Glomerular visceral epithelial cell (primary cell): ENCODE measurements around the gene ANKRD24.
"Not testable (repeated sequence)": the region's sequence is repeated elsewhere in the genome, so short reads cannot be mapped to it uniquely, and the experiment has no call there.

Experiments used
- DNase-seq: peaks from one replicate; pipeline ENCODE4 v3.0.0-alpha.2; 2016; ENCODE audit errors: extremely low spot score

The ANKRD24 gene

GRCh38 chr19:4182084-4182810 is at the start of gene ANKRD24, which contains the start of gene SIRT6:
TSS of gene ANKRD24 (plus strand) at chr19:4182689. CDS start at chr19:4186426, 3,737 bp downstream.
TSS of gene SIRT6 (minus strand) at chr19:4182563. CDS start at chr19:4182539, 24 bp downstream.
- peak; percentile 95 for DNase-seq

GRCh38 chr19:4134351-4134750 is 48.1 kb upstream of the ANKRD24 start:
- no peak for DNase-seq

DNA sequence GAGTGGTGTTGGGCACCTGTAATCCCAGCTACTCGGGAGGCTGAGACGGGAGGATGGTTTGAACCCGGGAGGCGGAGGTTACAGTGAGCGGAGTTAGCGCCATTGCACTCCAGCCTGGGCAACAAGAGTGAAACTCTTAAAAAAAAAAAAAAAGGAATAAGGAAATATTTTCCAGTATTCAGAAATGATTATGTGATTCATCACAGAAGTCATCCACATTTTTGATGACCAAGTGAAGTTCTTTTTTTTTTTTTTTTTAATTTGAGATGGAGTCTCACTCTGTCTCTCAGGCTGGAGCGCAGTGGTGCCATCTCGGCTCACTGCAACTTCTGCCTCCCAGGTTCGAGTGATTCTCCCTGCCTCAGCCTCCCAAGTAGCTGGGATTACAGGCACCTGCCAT is 47.1 kb upstream of the ANKRD24 start:
- DNase-seq, result not testable (repeated sequence)

DNA sequence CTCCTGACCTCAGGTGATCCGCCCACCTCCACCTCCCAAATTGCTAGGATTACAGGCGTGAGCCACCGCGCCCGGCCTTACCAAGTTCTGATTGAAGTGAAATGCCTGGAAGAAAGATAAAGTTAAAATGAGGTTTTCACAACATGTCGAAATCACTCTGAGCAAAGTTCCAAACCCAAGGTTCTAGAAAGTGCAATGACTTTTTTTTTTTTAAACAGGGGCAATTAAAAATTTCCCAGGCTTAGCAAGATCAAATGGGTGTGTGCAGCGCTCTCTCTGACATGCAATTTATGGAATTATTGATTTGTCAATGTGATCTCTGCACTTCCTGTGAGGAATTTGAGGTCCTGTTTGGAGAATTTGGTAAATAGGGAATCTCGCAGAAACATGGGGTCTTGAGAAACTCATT is 45.8 kb upstream of the ANKRD24 start:
- DNase-seq, result no peak

DNA sequence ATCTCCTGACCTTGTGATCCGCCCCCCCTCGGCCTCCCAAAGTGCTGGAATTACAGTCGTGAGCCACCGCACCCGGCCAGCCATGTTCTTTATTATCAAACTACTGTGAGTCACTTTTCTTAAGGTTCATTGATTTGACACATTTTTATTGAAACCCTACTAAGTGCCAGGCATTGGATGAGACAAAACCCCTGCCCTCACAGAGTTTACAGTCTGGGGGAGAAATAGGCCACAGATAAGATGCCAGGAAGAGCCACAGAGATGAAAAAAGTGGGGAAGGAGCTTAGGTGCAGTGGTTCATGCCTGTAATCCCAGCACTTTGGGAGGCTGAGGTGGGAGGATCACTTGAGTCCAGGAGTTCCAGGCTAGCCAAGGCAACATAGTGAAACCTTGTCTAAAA is 44.0 kb upstream of the ANKRD24 start:
- no peak for DNase-seq

GRCh38 chr19:4139614-4140236 is 42.8 kb upstream of the ANKRD24 start:
- DNase-seq, result peak; percentile 72

- DNase-seq, result peak; percentile 61
Measured at GRCh38 chr19:4140237-4140711, 42.2 kb upstream of the ANKRD24 start.

- DNase-seq, result not testable (repeated sequence)
Measured at GRCh38 chr19:4142916-4143315, 39.6 kb upstream of the ANKRD24 start.

DNA sequence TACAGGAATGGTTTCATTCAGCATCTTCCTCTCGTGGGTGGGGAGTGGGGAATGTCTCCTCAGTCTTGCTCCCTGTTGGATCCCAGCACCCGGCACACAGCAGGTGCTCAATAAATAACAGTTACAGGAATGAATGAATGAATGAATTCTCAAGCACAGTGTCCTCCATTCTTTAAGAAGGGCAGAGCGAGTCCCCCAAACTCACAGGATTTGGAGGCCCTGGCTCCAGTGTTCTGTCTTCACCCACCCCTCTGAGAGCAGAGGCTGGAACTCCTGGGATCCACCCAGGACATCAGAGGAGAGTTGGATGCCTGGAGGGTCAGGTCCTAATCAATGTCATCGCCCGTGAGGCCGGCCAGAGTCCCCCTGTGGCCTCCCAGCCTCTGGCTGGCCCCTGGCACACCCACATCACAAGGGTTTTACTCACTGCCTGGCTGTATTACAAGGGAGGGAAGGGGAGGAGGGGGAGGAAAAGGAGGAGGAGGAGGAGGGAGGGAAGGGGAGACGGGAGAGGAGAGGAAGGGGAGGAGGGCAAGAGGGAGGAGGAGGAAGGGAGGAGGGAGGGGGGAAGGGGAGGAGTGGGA is 37.7 kb upstream of the ANKRD24 start:
- no peak for DNase-seq

DNA sequence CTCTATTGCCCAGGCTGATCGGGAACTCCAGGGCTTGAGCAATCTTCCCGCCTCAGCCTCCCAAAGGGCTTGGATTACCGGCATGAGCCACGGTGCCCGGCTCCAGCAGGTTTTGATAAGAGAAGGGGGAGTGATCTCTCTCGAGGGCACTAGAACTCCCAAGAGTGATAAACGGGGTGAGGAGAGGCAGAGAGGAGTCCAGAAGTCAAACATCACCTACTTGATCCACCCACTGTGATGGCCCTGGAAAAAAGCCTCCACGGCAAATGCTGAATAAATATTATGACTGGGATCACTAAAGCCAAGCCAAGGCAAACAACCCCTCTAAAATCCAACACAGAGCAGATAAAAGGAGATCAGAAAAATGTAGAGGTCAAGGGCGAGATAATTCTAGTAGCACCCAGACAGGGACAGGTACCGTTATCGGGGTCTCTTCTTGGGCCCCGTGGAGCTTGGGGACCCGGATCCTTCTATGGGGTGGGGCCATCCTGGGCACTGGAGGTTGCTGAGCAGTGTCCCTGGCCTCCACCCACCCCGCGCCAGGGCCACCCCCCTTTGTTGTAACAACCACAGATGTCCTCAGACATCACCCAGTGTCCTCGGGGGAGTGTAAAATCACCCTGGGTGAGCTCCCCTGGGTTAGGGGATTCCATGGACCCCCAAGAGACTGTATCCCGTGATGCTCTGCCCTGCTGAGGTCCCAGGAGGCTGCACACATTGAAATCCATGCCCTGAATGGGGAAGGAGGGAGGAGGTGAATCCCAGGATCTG is 32.8 kb upstream of the ANKRD24 start:
- DNase-seq, result no peak

DNA sequence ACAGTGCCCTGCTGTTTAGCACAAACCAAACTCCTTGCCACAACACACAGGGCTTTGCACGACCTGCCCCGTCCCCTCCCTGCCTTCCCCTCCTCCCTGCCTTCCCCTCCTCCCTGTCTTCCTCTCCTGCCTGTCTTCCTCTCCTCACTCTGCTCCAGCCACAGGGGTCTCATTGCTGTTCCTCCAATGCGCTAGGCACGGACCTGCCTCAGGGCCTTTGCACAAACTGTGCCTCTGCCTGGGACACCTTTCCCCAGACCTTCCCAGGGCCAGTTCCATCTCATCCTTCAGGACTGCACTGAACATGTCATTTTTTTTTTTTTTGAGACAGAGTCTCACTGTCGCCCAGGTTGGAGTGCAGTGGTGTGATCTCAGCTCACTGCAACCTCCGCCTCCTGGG is 30.9 kb upstream of the ANKRD24 start:
- no peak for DNase-seq

- DNase-seq, result no peak
Measured at GRCh38 chr19:4152241-4152998, 30.1 kb upstream of the ANKRD24 start.

DNA sequence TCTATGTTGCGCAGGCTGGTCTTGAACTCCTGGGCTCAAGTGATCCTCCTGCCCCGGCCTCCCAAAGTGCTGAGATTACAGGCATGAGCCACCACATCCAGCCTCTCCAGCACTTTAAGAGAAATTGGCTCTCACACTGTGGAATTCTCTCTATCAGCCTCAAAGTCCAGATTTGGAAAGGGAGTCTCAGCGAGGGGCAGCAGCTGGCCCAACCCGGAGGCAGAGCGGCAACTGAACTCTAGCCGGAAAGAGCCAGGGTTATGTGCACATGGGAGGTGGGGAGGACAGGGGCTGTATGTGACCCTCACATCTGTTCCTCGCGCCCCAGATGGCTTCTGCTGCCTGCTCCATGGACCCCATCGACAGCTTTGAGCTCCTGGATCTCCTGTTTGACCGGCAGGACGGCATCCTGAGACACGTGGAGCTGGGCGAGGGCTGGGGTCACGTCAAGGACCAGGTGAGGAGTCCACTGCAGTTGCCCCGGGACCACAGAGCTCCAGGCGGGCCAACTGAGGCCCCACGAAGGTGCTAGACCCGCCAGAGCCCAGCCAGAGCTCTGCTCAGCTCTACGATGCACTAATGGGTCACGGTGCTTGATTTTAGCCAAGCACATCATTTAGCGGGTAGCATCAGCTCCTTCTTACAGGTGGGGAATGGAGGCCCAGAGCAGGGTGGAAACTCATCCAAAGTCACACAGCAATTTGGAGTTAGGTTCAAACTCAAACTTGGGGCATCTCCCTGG is 27.7 kb upstream of the ANKRD24 start:
- DNase-seq, result no peak

- DNase-seq, result no peak
Measured at GRCh38 chr19:4157164-4157563, 25.3 kb upstream of the ANKRD24 start.

- DNase-seq, result not testable (repeated sequence)
Measured at GRCh38 chr19:4157971-4158370, 24.5 kb upstream of the ANKRD24 start.

DNA sequence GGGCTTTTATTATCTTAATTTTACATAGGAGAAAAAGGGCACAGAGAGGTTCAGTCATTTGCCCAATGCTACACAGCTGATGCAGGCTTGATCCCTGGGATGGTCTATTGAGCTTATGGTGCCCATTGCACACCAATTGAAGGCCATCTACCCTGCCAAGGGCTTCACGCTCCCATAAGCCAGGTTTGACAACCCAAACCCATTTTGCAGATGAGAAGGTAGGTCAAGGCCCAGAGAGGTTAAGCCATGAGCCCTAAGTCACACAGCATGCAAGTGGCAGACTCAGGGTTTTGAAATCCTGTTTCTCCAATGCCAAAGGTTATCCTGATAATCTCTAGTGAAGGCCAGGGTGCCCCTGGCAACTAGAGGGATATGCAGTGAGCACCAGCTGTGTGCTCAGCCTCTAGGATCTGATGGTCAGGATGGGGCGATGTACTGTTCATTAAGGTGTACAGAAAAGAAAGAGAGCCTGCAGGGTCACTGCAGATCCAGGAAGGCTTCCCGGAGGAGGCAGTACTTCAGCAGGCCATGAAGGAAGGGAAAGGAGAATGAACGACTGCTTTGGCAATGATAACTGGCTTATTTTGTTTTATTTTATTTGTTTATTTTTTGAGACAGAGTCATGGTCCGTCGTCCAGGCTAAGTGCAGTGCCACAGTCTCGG is 20.9 kb upstream of the ANKRD24 start:
- DNase-seq, result no peak

DNA sequence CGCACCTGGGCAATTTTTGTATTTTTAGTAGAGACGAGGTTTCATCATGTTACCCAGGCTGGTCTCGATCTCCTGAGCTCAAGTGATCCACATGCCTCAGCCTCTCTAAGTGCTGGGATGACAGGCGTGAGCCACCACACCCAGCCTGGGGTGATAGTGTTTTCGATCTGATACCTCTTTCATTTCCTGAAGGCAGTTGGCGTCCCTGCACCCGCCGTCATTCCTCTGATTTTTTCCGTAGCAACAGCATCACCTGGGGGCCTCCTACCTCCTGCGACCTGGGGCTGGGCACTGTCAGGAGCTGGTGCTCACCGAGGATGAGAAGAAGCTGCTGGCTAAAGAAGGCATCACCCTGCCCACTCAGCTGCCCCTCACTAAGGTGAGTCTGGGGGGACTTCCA is 18.2 kb upstream of the ANKRD24 start:
- DNase-seq, result no peak

DNA sequence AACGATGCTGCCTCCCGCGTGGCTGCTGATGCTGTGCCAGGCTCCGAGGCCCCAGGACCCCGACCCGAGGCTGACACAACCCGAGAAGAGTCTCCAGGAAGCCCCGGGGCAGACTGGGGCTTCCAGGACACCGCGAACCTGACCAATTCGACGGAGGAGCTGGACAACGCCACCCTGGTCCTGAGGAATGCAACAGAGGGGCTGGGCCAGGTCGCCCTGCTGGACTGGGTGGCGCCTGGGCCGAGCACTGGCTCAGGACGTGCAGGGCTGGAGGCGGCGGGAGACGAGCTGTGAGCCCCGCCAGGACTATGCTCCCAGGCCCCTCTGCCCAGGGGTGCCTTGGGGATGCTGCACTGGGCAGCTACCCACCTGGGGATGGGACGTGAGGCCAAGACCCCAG is 10.8 kb upstream of the ANKRD24 start:
- DNase-seq, result no peak

DNA sequence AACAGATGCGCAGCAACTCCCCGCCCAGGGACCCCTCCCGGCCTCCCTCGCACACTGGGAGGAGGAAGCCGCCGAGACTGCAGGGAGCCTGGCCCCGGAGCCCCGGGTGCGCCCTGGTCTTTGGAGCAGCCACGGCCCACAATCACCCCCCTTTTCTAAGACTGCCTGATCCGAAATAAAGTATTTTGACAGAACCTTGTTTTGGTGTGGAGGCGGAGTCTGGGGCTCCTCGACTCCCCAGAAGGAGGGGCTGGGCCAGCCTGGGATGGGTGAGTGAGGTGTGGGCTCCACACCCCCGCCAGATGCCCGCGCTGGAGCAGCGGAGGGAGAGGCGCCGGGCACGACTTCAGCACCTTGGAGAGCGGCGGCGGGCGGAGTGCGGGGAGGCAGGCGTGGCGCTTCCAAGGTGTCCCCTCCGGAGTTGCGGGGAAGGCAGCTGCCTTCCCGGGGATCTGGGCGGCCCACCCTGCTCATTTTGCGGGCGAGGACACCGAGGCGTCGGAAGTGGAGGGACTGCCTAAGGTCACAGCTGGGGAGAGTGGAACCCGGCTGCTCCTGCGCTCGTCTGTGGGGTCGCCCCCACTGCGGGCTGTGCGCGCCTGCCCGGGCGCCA is 9.5 kb upstream of the ANKRD24 start:
- DNase-seq, result peak; percentile 36
